Stimulated activated CD4-positive, alpha-beta T cell treated with anti-CD3 and anti-CD28 coated beads, Interleukin-12 subunit alpha, Interleukin-12 subunit beta, amount 100 ng/mL, for 24 hours (primary cell): Measurements from ENCODE around the gene SPOCK3.
A peak's percentile ranks its signal among the peaks of the same experiment; 100 is the strongest.
"Not testable (repeated sequence)": the region's sequence is repeated elsewhere in the genome, so short reads cannot be mapped to it uniquely, and the experiment has no call there.

Experiments
- DNase-seq, 2 experiments: peaks; one replicate each; pipeline ENCODE4 v3.0.0-alpha.2; 2020; ENCODE audit warnings: low read depth in 2 of 2

Gene SPOCK3

DNA sequence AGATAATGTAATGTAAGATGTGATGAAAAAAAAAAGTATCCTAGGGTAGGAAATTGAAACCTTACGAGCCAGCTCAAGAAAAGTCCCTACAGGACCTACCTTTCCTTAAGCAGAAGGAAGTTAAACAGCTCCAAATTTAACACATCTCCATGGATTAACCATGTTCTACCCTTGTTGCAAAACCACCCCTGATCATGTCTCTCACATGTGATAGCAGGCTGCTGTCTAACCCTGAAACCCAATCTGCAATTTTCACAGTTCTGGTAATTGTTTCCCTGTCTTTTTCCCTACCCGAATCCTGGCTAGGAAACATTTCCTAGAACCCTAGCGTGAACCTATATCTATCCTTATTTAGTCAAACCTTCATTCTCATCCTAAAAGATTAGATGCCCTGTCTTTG lies 198.9 kb downstream of the SPOCK3 start:
- DNase-seq: no peak

DNA sequence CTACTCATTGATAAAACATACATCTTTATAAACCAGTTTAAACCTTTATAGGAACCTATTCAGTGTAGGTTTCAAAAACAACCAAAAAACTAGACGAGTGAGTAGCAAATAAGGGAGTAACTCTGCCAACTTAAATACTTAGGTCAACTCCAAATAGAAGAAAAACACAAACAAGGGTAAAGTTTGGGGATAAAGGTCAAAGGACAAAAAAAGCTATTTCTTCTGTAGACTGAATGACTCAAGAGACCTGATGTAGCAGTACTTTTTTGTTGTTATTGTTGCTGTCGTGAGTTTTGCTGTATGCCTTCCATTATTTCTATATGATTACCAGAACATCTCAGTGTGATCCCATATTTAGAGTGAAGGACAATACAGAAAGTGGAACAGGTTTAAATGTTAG lies 199.3 kb downstream of the SPOCK3 start:
- no peak for DNase-seq

DNA sequence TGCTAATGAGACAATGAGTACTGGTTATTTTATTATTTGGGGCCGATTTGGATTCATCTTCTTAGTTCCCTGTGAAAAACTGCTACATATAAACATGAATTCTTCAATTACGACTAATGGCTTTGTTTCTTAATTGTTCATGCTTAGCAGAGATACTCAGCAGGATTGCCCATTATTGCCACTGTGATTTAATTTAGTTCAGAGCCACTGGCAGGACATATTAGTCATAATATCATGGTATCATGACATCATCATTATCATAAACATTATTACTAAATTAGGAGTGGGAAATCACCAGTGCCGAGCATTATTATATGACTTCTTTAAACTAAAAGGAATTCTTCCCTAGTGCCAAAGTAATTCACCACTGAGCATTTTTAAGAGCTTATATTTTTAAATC lies 201.4 kb downstream of the SPOCK3 start:
- no peak for DNase-seq

DNA sequence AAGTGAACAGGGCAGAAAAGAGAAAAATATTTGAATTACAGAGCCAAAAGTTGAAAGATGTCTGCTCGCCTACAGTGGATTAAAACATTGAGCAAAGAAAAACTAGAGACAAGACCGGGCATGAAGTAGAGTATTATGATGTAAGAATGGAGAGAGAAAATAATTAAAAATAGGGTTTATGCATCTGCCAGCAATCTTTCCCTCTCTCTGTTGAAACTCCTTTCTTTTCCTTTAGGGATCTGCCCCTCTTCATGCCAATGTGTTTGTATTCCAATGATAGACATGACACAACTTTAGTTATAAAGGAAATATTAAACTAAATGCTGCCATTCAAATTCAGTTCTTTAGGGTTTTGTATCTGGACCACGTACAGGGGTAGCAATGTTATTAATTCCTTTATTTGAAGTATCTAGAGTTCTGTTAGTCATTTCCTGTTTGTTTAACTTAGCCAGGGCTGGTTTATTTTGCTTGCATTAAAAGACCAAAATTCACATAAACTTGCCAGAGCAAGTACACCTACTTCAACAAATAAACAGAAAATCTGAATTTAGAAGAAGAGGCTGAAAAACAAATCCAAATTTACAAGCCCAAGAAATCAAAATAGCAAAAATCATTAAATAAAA lies 202.6 kb downstream of the SPOCK3 start:
- no peak for DNase-seq

DNA sequence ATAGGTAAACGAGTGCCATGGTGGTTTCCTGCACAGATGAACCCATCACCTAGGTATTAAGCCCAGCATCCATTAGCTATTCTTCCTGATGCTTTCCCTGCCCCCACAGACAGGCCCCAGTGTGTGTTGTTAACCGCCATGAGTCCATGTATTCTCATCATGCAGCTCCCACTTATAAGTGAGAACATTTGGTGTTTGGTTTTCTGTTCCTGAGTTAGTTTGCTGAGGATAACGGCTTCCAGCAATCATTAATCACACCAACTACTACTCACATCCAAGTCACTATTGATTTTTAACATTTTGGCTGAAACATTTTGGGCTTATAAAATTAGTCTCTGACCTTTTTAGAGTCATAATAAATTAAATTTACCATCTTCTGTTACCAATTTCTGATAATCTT lies 205.3 kb downstream of the SPOCK3 start:
- no peak for DNase-seq

DNA sequence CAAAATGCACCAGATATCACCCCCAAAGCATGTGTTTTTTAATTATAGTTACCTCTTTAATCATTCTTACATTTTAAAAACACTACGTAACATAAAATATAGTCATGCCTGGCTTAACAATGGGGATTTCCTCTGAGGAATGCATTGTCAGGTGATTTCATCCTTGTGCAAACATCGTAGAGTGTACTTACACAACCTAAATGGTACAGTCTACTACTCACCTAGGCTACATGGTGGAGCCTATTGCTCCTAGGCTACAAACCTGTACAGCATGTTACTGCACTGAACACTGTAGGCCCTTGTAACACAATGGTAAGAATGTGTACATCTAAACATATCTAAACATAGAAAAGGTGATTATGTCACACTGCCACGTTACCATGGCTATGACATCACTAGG lies 208.6 kb downstream of the SPOCK3 start:
- no peak for DNase-seq

DNA sequence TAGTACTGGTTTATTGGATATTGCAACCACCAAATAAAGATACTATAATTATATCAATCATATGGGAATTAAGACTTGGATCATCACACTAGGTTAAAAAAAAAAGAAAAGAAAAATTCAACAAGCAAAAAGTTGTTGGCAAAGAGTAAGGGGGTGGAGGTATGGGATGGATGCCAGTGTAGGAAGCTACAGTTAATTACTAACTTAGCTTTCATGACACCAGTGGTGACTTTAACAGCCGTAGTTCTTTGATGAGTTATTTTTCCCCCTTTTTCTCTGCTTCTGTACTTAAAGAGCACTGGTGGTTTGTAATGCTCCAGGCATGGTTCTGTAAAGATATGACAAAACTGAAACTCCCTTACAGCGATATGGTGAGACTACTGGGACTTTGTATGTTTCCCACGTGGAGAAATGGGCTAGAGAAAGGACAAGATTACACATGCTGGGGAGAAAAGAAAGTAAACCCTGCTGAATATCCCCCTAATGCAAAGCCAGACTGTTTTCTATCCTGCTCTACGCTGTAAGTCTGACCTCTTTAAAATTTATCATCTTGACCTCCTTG lies 210.8 kb downstream of the SPOCK3 start:
- no peak for DNase-seq

DNA sequence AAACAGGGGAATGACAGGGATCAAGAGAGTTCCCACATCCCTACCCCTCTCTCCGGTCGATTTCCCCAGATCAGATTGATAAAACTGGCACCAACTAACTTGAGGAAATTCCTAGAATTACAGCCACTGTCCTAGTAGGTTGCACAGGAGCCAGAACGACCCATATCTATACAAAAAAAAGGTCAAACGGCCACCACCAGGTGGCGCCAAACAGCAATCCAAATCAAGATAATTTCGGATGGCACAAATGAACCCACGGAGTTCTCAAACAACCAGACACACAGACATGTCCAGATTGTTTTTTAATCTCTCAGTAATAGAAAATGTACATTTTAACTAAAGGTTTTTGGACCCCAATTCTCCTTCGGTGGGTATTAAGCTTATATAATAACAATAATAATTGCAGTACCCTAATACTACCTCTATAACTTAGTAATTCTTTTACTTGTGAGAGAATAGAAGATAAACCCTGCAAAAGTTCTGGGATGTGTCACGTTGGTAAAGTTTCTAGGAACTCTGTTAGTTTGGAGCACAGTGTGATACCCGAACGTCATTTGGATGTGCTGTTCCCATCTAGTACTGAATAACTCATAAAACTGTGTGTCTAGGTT lies 212.6 kb downstream of the SPOCK3 start:
- DNase-seq: peak; percentile 9 to 47

DNA sequence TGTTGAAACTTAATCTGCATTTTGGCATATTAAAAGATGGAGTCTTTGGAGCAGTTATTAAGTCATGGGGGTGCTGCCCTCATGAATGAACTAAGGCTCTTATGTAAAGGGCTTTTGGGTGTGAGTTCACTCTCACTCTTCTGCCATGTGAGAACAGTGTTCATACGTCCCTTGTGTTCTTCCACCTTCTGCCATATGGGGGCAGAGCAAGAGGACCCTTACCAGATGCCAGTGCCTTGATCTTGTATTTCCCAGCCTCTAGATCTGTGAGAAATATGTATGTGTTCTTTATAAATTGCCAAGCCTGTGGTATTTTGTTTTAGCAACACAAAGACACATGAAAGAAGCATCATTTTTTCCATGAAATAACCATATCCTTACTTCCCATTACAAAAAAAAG lies 213.9 kb downstream of the SPOCK3 start:
- DNase-seq: no peak

DNA sequence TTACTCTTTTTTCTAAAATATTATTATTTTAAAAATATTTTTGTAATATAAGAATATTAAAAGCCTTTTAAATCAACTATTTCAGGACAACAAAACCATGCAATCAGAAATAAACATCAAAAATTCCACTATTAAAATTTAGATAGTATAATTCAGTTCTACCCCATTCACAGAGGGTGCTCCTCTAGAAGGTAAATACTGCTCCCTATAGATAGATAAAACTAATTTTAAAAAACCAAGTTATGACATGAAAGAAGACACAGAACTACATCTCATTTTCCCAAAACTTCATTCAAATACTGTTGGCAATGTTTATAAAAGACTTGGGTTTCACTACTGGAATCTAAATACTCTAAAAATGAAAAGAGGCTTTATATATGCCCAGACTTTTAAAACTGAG lies 219.3 kb downstream of the SPOCK3 start:
- no peak for DNase-seq

DNA sequence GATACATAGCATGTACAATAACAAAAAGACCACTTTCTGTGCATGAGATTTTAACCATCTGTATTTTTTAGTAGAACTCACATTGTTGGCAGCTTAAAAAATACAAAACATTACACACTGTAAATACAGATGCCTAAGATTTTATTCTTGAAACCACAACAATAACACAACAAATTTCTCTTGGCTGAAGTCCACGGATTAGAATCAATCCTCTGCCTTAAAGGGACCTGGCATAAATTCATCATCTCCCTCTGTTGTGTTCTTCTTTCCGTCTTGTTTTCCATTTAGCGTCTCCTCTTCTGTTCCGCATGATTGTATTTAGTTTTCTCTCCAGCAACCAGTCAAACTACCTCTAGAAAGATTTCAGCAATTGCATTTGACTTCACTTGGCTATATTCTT lies 231.0 kb downstream of the SPOCK3 start:
- no peak for DNase-seq

DNA sequence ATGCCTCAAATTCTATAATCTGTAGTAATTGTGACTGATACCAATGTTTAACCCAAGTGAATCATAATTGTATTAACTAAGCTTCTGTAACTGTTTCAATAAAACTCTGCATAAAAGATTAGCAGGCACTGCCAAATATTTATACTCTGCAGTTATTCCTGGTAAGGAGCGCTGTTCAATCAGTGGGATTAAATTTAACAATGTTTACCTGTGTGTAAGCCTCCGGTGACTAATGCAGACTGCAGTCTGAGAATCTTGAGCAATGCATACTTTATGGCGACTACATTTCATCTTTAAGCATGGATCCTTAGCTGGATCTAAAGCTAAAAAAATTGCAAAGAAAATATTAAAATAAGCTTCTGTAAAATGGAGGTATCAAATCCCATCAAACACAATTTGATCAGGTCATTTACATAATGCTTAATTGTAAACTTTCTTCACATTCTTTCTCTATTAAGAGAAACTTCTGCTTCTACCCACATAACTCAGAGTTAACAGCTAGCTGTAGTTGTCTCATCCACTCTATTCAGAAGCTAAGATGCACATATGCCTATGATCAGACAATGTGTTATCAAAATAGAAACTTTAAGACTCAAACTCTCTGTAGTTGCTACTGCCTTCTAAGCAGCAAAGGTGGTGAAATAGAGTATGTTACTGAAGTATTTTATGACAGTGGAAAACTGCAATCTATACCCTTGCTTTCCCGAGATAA lies 234.0 kb downstream of the SPOCK3 start:
- DNase-seq: no peak

DNA sequence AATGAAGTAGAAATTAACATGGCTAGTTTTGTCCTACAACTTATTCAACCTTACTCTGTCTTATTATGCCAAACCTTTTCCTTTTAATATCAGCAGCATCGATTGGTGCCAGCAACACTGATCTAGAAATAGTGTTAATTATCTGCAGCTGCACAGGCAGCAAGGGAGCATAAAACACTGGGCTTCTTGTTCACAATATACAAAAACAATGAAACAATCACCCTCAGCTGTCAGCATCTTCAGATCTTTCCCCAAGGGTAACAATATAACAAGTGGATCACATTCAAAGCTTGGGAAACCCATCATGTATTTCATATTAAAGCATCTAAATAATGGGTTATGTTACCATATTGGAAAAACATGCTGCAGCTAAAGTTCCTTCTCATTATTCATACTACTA lies 238.1 kb downstream of the SPOCK3 start:
- no peak for DNase-seq

DNA sequence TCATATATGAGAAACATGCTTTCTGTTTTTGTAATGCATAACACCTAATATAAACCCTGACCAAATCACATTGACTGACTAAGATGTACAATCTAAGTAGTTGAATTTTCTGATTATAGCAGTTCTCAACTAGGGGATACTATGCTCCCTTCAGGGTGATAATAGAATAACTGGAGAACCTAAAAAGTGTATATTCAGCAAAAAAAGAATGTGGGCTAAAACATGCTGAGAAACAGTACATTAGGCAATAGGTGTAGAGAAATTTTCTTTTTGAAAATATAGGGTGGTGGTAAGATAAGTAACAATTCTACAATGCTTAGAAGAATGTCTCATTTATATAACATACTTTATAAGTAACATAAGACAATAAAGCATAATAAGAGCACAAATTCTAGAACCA lies 239.6 kb downstream of the SPOCK3 start:
- no peak for DNase-seq

DNA sequence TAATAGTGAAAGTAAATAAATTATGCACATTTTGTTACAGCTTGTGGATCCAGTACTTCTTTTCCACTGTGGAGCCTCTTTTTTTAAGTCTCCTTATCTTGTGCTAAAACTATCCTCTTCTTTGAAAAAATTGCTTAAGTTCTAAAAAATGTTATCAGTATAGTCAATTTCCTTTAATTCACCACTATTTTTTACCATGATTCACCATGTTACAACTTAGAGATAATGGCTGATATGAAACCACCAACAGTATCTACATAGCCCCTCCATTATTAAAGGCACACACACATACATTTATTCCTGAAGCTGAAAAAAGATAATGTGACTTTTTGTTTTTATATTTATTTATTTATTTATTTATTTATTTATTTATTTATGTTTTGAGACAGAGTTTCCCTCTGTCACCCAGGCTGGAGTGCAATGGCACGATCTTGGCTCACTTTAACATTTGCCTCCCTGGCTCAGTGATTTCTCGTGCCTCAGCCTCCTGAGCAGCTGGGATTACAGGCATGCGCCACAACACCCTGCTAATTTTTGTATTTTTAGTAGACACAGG lies 243.2 kb downstream of the SPOCK3 start:
- no peak for DNase-seq

DNA sequence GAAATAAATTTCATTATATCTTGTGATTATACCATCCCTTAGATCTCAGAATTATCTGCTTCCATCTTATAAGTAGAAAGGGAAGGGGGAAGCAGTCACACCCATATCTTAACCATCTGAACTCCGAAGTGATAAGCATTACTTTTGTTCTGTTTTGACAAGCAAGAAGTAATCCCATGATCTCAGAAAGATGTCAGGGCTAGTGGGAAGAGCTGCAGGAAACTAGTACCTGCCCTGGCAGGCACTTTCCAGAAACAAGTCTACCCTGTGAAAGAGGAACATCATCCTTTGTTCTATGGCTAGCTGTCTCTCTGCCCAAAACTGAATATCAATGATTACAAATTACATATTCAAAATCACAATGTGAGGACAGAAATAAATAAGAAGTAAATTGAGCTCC lies 244.4 kb downstream of the SPOCK3 start:
- DNase-seq: no peak

DNA sequence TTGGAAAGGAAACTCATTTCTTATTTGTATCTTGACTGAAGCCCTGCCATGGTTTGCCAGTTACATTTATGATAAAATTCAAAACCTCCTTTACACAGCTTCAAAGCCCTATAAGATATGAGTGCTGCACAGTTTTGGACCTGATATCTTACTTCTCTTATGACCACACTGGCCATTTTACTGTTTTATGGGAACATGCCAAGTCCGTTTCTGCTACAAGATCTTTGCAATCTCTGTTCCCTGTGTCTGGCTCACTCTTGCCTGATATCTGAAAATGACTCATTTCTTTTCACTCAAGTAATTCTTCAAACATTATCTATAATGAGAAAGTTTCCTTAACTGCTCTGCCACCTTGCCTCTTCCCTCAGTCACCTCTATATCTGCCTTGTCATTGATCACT lies 247.3 kb downstream of the SPOCK3 start:
- DNase-seq: no peak

DNA sequence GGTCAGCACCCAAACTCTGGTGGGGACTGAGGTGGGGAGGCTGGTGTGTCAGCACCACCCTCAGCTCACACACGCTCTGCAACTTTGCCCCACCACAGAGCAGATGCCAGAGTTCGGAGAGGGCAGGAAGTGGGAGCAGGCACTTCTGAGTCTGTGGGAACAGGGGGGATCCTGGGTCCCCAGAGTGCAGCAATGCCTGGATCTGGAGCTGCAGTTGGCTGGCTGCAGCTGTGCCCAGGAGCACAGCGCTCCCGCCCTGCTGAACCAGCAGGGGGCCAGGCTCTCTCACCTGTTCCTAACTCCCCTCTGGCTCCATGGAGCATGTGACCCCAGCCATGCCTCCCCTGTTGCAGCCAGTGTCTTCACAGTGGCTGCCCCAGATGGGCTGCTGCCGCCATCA lies 252.4 kb downstream of the SPOCK3 start:
- DNase-seq: no peak

DNA sequence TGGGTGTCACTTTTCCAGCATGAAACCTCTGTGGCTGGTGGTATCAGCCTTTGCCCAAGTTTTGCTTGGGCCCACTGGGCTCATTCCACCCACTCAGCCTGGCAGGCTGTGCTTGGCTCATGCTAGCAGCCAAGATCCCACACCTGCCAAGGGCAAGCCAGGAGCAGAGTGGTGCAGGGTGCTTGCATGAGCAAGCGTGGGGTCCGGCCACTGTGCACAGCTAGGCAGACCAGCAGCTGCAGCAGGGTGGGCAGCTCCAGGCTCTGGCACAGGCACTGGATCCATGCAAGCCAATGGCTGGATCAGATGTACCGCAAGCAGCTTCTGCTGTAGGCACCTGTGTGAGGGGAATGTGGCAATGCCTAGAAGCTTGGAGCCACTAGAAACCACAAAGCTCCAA lies 253.9 kb downstream of the SPOCK3 start:
- no peak for DNase-seq

DNA sequence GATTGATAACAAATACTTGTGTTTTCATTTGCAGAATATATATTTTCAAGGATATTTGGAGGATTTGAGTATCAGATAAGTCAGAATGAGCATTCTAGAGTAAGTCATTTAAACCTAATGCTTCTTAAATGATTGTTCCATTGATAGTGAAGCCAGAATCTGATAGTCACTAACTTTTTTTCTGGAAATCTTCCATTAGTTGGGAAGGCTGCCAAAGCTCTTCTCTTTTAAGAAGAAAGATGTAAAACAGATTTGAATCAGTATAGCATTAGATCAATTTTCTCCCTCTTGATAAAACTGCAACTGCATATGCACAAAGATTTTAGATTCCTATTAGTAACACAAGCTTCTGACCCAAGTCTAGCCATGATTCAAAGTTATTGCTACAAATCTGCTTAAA lies 256.7 kb downstream of the SPOCK3 start:
- no peak for DNase-seq

DNA sequence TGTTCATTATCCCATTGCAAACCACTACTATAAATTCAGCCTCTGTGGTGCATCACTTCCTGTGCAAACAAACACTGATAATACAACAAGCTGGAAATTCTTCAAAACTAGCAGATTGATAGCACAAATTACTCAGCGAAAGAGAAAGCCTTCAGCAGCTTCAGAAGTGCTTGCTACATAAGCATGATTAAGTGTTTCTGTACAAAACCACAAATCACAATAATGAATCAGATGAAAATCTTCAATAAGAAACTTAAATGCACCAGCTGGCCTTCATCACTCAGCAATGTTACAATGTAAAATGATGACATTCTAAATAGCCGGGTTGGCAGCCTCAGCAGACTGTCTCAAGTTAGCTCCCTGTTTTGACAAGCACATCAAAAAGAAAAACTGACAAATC lies 262.2 kb downstream of the SPOCK3 start:
- no peak for DNase-seq

DNA sequence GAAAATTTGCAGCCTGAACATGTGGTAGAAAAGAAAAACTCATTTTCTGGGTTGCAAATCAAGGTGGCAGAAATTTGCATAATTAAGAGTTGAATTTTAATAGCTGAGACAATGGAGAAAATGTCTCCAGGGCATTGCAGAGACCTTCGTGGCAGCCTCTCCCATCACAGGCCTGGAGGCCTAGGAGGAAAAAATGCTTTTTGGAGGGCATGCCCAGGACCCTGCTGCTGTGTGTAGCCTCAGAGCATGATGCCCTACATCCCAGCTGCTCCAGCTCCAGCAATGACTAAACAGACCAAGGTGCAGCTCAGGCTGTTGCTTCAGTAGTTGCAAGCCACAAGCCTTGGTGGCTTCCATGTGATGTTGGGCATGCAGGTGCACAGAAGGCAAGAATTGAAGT lies 266.1 kb downstream of the SPOCK3 start:
- DNase-seq: not testable (repeated sequence)

DNA sequence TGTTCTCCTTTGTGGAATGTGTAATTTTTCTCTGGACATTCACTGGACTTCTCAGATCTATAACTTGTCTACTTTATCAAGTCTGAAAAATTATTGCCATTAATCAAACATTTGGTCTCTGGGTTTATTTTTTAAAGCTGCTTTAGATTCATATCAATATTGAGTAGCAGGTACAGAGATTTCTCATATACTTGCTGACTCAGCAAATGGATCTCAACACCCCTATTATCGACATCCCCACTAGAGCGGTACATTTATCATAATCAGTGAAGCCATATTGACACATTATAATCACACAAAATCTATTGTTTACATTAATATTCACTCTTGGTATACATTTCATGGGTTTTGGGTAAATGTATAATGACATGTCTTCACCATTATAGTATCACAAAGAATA lies 268.7 kb downstream of the SPOCK3 start:
- no peak for DNase-seq
